ENCODE measurements around the gene GSK3B. TPM values are rescaled to one million over a fixed set of nuclear protein-coding genes. Genes with fewer than 3 reads are reported as not detected.

Gene GSK3B
- polyA plus RNA-seq, 3 donors = 16.2 to 20.6 (median 20.5) TPM

DNA sequence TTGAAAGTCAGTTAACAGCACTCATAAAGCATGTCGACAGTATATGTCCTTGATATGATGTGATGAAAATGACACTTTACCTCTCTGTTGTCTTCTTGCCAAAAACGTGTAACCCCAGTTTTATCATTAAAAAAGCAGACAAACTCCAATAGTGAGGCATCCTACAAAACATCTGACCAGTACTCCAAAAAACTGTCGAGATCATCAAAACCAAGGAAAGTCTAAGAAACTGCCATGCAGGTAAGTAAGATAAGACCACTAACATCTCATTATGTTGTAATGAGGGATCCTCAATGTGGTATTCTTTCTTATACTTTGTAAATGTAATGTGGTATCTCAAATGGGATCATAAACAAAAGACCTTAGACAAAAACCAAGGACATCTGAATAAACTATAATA lies 160.0 kb downstream of the GSK3B start:
- peaks cover 88% of the 10 kb centered on the region for H3K79me2 ChIP-seq (ENCODE audit: insufficient read depth, low read length)
- H3K4me2 ChIP-seq (replicated peaks; ENCODE audit: extremely low read depth, low read length, poor library complexity, severe bottlenecking) = no peak overlapping the region
- Mint-ChIP-seq H3K27me3 (ENCODE audit: low read depth in 3 of 3) (peaks cover 0 to 2% (median 0%) of the 10 kb centered on the region in 3 donors), H3K36me3 (peaks cover 10 to 12% of the 10 kb centered on the region in 2 donors), H3K9me3 (peaks cover 0 to 5% (median 0%) of the 10 kb centered on the region in 7 donors), H3K27ac (no peak overlapping the region), H3K4me1 (peaks cover 22% of the 10 kb centered on the region), H3K4me3 (no peak overlapping the region)
- peaks cover 95% of the 10 kb centered on the region for H4K20me1 ChIP-seq (ENCODE audit: insufficient read depth, low read length)
- TF ChIP-seq, protein P1, sequence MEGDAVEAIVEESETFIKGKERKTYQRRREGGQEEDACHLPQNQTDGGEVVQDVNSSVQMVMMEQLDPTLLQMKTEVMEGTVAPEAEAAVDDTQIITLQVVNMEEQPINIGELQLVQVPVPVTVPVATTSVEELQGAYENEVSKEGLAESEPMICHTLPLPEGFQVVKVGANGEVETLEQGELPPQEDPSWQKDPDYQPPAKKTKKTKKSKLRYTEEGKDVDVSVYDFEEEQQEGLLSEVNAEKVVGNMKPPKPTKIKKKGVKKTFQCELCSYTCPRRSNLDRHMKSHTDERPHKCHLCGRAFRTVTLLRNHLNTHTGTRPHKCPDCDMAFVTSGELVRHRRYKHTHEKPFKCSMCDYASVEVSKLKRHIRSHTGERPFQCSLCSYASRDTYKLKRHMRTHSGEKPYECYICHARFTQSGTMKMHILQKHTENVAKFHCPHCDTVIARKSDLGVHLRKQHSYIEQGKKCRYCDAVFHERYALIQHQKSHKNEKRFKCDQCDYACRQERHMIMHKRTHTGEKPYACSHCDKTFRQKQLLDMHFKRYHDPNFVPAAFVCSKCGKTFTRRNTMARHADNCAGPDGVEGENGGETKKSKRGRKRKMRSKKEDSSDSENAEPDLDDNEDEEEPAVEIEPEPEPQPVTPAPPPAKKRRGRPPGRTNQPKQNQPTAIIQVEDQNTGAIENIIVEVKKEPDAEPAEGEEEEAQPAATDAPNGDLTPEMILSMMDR (IDR thresholded peaks at IDR 0.05) = no peak
- whole genome bisulfite sequencing (ENCODE audit: insufficient coverage) = no CpG with 5 or more reads among the region's 3 CpGs
- H3K27ac ChIP-seq (ENCODE audit: low read depth in 1 of 2, low read length in 2 of 2) = peak overlapping the region in 1 of 2 donors; percentile 13
- no peak overlapping the region for H2AFZ ChIP-seq (ENCODE audit: insufficient read depth, low read depth, low read length, poor library complexity, severe bottlenecking)
- H3K9me3 ChIP-seq (replicated peaks in 1 of 2; ENCODE audit: control insufficient read depth in 1 of 2, insufficient read depth in 1 of 2, low read length in 2 of 2) = no peaks in the 10 kb centered on the region
- H3K36me3 ChIP-seq (replicated peaks in 1 of 2; ENCODE audit: control insufficient read depth in 1 of 2, insufficient read depth in 2 of 2, low read length in 2 of 2) = peaks cover 0 to 5% of the 10 kb centered on the region in 2 donors
- H3K4me1 ChIP-seq (ENCODE audit: control insufficient read depth in 1 of 2, insufficient read depth in 2 of 2, low read length in 2 of 2) = no peaks in the 10 kb centered on the region
- no peak for DNase-seq
- no peak overlapping the region for H3K4me3 ChIP-seq (replicated peaks in 1 of 3; ENCODE audit: low read depth in 2 of 3, low read length in 3 of 3)
- intact Hi-C loops (cut with micrococcal nuclease) = no loop called here
- H3K27me3 ChIP-seq (ENCODE audit: control insufficient read depth in 2 of 2, insufficient read depth in 2 of 2, low read length in 2 of 2) = no peaks in the 10 kb centered on the region
- no peak overlapping the region for H3K9ac ChIP-seq (ENCODE audit: insufficient read depth, low read length, poor library complexity, severe bottlenecking)

DNA sequence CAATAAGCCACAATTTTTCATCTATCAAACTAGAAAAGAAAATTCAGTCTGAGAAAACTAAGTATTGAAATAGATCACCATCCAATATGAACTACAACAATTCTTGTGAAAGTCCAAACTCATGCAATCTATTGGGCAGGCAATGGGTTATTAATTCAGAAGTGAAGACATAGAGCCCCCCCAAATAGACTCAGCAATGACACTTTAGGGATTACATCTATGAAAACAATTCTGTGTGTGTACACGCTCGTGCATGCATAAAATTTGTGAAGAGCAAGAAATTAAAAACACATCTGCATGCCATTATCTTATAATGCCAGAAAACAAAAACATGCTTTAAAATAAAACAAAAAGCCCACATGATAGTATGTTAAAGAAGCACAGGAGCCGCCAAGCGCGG lies 161.0 kb downstream of the GSK3B start:
- Mint-ChIP-seq H3K36me3 (peaks cover 10 to 12% of the 10 kb centered on the region in 2 donors), H3K27me3 (ENCODE audit: low read depth in 3 of 3) (peaks cover 0 to 2% (median 0%) of the 10 kb centered on the region in 3 donors), H3K9me3 (peaks cover 0 to 5% (median 0%) of the 10 kb centered on the region in 7 donors), H3K4me1 (peaks cover 24% of the 10 kb centered on the region), H3K27ac (no peak overlapping the region), H3K4me3 (no peak overlapping the region)
- Histone ChIP-seq H3K4me1 (ENCODE audit: control insufficient read depth in 1 of 2, insufficient read depth in 2 of 2, low read length in 2 of 2) (no peaks in the 10 kb centered on the region), H3K79me2 (ENCODE audit: insufficient read depth, low read length) (peaks cover 89% of the 10 kb centered on the region), H3K27ac (ENCODE audit: low read depth in 1 of 2, low read length in 2 of 2) (no peak overlapping the region), H3K4me2 (replicated peaks; ENCODE audit: extremely low read depth, low read length, poor library complexity, severe bottlenecking) (no peak overlapping the region), H4K20me1 (ENCODE audit: insufficient read depth, low read length) (peaks cover 89% of the 10 kb centered on the region), H3K36me3 (replicated peaks in 1 of 2; ENCODE audit: control insufficient read depth in 1 of 2, insufficient read depth in 2 of 2, low read length in 2 of 2) (peaks cover 0 to 5% of the 10 kb centered on the region in 2 donors), H3K9me3 (replicated peaks in 1 of 2; ENCODE audit: control insufficient read depth in 1 of 2, insufficient read depth in 1 of 2, low read length in 2 of 2) (no peaks in the 10 kb centered on the region), H3K9ac (ENCODE audit: insufficient read depth, low read length, poor library complexity, severe bottlenecking) (no peak overlapping the region), H2AFZ (ENCODE audit: insufficient read depth, low read depth, low read length, poor library complexity, severe bottlenecking) (no peak overlapping the region), H3K27me3 (ENCODE audit: control insufficient read depth in 2 of 2, insufficient read depth in 2 of 2, low read length in 2 of 2) (no peaks in the 10 kb centered on the region), H3K4me3 (replicated peaks in 1 of 3; ENCODE audit: low read depth in 2 of 3, low read length in 3 of 3) (no peak overlapping the region)
- intact Hi-C loops (cut with micrococcal nuclease) = no loop called here
- 96% methylated on average over 3 of the region's 5 CpGs for WGBS (ENCODE audit: insufficient coverage)
- TF ChIP-seq, protein P1 (IDR thresholded peaks at IDR 0.05) = no peak
- DNase-seq = no peak

Measured in CD14-positive monocyte (primary cell).